ENCODE data around the gene TRAPPC3. TPM values are rescaled to one million over a fixed set of nuclear protein-coding genes. Genes with fewer than 3 reads are reported as not detected.

Gene TRAPPC3
- polyA plus RNA-seq, 1 donor (not counting 4 experiments of a cell fraction or from before 2014, with no cell fraction given), result 173 TPM

DNA sequence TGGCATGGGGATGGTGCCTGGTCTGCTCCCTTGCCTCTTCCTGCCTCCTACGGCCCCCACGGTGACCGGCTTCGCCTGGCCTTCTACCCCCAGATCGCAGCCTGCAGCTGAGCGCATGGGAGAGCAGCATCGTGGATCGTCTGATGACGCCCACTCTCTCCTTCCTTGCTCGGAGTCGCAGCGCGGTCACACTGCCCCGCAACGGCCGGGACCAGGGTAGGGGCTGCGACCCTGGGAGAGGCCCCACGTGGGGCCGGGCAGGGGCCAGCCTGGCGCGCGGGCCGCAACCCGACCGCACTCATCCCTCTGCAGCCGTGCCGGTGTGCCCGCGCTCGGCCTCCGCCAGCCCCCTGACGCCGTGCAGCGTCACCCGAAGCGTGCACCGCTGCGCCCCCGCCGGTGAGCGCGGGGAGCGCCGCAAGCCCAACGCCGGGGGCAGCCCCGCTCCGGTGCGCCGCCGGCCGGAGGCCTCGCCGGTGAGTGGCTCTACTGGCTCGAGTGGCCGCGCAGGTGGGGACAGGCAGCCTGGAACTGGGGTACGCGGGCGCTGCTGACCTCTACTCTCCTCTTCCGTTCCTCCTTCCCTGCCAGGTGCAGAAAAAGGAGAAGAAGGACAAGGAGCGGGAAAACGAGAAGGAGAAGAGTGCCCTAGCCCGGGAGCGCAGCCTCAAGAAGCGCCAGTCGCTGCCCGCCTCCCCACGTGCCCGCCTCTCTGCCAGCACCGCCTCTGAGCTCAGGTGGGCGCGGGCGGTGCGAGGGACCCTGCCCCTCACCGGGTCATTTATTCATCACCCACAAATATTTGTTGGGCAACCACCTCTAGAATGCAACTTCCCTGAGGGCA, 27.0 kb upstream of the TRAPPC3 start:
- dilution Hi-C loops (cut with MboI; ENCODE audit: extremely low pct_ligation_motif_present, low sequenced_read_pairs), result no loop called here
- FAIRE-seq, result no peak

DNA sequence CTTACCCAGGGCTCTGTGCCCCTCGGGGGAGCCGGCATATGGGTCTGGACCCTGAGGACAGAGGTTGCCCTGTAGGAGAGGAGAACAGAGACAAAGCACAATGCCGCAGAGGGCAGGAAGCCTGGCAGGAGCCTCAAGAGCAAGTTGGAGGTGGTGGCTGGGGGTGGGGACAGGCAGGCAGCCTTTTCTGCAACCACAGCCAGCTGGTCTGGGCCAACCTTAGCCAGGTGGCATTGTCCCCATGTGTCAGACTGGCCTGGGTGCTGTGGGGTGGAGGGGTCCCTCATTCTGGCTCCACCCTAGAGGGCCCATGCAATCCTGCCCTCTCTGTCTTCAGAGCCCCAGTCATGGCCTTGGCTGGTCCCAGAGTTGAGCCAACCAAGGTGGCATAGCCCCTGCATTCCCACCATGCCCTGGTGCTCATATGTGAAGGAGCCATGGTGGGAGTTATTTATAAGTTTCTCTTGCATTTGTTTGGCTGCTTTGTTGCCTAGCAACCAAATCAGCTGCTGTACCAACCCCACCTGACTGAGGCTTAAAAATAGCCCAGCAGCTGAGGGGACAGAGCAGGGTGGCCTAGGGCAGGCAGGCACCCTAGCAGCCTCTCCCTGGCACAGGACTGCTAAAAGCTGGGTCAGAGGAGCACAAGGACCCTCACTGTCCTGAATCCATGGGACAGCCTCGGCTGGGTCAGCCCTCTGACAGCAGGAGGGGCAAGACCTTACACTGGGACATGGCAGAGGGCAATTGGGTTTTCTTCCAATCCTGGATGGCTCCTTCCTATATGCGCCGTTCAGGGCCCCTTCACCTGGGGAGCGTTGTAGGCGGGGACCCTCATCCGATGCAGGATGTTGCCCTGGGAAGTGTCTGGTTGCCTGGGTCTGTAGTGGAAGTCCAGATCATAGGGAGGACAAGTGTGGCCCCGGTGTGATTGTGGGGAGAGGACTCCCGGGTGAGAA, 26.1 kb upstream of the TRAPPC3 start:
- Histone ChIP-seq H4K20me1 (ENCODE audit: control insufficient read depth, extremely low read depth, insufficient read depth, low read length) (peaks cover 12% of the 10 kb centered on the region), H3K9me1 (ENCODE audit: control insufficient read depth, extremely low read depth, insufficient read depth, low read length) (no peaks in the 10 kb centered on the region), H3K79me2 (ENCODE audit: control insufficient read depth, insufficient read depth, low read length) (peaks cover 57% of the 10 kb centered on the region), H3K4me1 (ENCODE audit: control insufficient read depth, extremely low read depth, insufficient read depth, low read length) (peaks cover 51% of the 10 kb centered on the region), H3K27ac (ENCODE audit: control insufficient read depth, insufficient read depth, low read length) (peak overlapping the region; percentile 55), H3K9ac (ENCODE audit: control insufficient read depth, extremely low read depth, insufficient read depth, low read length) (peak overlapping the region; percentile 13), H3K36me3 (ENCODE audit: control insufficient read depth in 2 of 2, extremely low read depth in 1 of 2, insufficient read depth in 2 of 2, low read length in 2 of 2) (peaks cover 51 to 65% of the 10 kb centered on the region in 2 experiments), H3K4me2 (ENCODE audit: control insufficient read depth, extremely low read depth, insufficient read depth, low read depth, low read length) (no peak overlapping the region), H3K27me3 (ENCODE audit: control insufficient read depth, extremely low read depth, insufficient read depth, low read length) (no peaks in the 10 kb centered on the region), H2AFZ (ENCODE audit: control insufficient read depth, low read length) (no peak overlapping the region), H3K9me3 (ENCODE audit: control insufficient read depth, low read depth, low read length) (no peaks in the 10 kb centered on the region), H3K4me3 (ENCODE audit: control insufficient read depth in 2 of 3, extremely low read depth in 1 of 3, insufficient read depth in 2 of 3, low read depth in 1 of 3, low read length in 3 of 3) (no peak overlapping the region)
- dilution Hi-C loops (cut with MboI; ENCODE audit: extremely low pct_ligation_motif_present, low sequenced_read_pairs), result no loop called here
- TF ChIP-seq, protein P1, sequence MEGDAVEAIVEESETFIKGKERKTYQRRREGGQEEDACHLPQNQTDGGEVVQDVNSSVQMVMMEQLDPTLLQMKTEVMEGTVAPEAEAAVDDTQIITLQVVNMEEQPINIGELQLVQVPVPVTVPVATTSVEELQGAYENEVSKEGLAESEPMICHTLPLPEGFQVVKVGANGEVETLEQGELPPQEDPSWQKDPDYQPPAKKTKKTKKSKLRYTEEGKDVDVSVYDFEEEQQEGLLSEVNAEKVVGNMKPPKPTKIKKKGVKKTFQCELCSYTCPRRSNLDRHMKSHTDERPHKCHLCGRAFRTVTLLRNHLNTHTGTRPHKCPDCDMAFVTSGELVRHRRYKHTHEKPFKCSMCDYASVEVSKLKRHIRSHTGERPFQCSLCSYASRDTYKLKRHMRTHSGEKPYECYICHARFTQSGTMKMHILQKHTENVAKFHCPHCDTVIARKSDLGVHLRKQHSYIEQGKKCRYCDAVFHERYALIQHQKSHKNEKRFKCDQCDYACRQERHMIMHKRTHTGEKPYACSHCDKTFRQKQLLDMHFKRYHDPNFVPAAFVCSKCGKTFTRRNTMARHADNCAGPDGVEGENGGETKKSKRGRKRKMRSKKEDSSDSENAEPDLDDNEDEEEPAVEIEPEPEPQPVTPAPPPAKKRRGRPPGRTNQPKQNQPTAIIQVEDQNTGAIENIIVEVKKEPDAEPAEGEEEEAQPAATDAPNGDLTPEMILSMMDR (optimal IDR thresholded peaks at IDR 0.05 in 1 of 3, IDR thresholded peaks at IDR 0.05 in 1 of 3, conservative IDR thresholded peaks at IDR 0.05 in 1 of 3; ENCODE audit: extremely low read depth in 1 of 3, insufficient read depth in 2 of 3, low read length in 3 of 3), result no peak
- TF ChIP-seq EZH2 (IDR thresholded peaks at IDR 0.05; ENCODE audit: low read length), result no peak
- FAIRE-seq (no peak), DNase-seq (ENCODE audit: low read depth, low spot score) (no peak)

More for the DNA sequence above, 27.0 kb upstream of the TRAPPC3 start:
- H3K4me1 ChIP-seq (ENCODE audit: control insufficient read depth, extremely low read depth, insufficient read depth, low read length), result peaks cover 41% of the 10 kb centered on the region
- H3K9me1 ChIP-seq (ENCODE audit: control insufficient read depth, extremely low read depth, insufficient read depth, low read length), result no peaks in the 10 kb centered on the region
- no peak overlapping the region for H3K9ac ChIP-seq (ENCODE audit: control insufficient read depth, extremely low read depth, insufficient read depth, low read length)
- TF ChIP-seq, protein P1 (optimal IDR thresholded peaks at IDR 0.05 in 1 of 3, IDR thresholded peaks at IDR 0.05 in 1 of 3, conservative IDR thresholded peaks at IDR 0.05 in 1 of 3; ENCODE audit: extremely low read depth in 1 of 3, insufficient read depth in 2 of 3, low read length in 3 of 3), result no peak
- TF ChIP-seq EZH2 (IDR thresholded peaks at IDR 0.05; ENCODE audit: low read length), result no peak
- peaks cover 11% of the 10 kb centered on the region for H4K20me1 ChIP-seq (ENCODE audit: control insufficient read depth, extremely low read depth, insufficient read depth, low read length)
- no peak for DNase-seq (ENCODE audit: low read depth, low spot score)
- no peak overlapping the region for H3K27ac ChIP-seq (ENCODE audit: control insufficient read depth, insufficient read depth, low read length)
- H2AFZ ChIP-seq (ENCODE audit: control insufficient read depth, low read length), result no peak overlapping the region
- H3K36me3 ChIP-seq (ENCODE audit: control insufficient read depth in 2 of 2, extremely low read depth in 1 of 2, insufficient read depth in 2 of 2, low read length in 2 of 2), result peaks cover 60 to 74% of the 10 kb centered on the region in 2 experiments
- no peak overlapping the region for H3K4me2 ChIP-seq (ENCODE audit: control insufficient read depth, extremely low read depth, insufficient read depth, low read depth, low read length)
- H3K9me3 ChIP-seq (ENCODE audit: control insufficient read depth, low read depth, low read length), result no peaks in the 10 kb centered on the region
- no peak overlapping the region for H3K4me3 ChIP-seq (ENCODE audit: control insufficient read depth in 2 of 3, extremely low read depth in 1 of 3, insufficient read depth in 2 of 3, low read depth in 1 of 3, low read length in 3 of 3)
- H3K27me3 ChIP-seq (ENCODE audit: control insufficient read depth, extremely low read depth, insufficient read depth, low read length), result no peaks in the 10 kb centered on the region
- H3K79me2 ChIP-seq (ENCODE audit: control insufficient read depth, insufficient read depth, low read length), result peaks cover 52% of the 10 kb centered on the region

All from keratinocyte (primary cell).